Pancreas (tissue), 10 donors: ENCODE data around the gene FOXC2. TPM values are rescaled to one million over a fixed set of nuclear protein-coding genes. Genes with fewer than 3 reads are reported as not detected.

Experiments
- ATAC-seq, 4 donors: fragments of 200-7000 bp; cut with Tn5 transposase; one replicate each; pipeline versions ENCODE4 v1.8.0 to v1.9.1; 2020; ENCODE audit warnings: mild to moderate bottlenecking in 4 of 4, moderate library complexity in 4 of 4
- DNase-seq, 6 donors: peaks; one replicate each; pipeline ENCODE4 v3.0.0-alpha.2; 2020
- FAIRE-seq: peaks from 2 replicates; lab custom pipeline; 2012; peaks lifted over from hg19 to GRCh38; lab: Jason Lieb, UNC
- H3K27ac ChIP-seq, 4 donors: fragments of 200-600 bp; sonication (generic); 1 replicate in 3 of 4; 2 replicates in 1 of 4; pipeline versions ENCODE4 v1.5.0 to v1.8.0; 2020
- H3K27me3 ChIP-seq, 4 donors: fragments of 200-600 bp; one replicate each; pipeline ENCODE4 v1.8.0; 2021
- H3K36me3 ChIP-seq, 3 donors: fragments of 200-600 bp; sonication (generic) in 1 of 3; one replicate each; pipeline versions ENCODE4 v1.5.0 to v1.8.0; 2020 to 2021
- H3K4me1 ChIP-seq, 3 donors: fragments of 200-600 bp; one replicate each; pipeline ENCODE4 v1.8.0; 2021
- H3K4me3 ChIP-seq, 4 donors: fragments of 200-600 bp; sonication (generic) in 2 of 4; one replicate each; pipeline versions ENCODE4 v1.5.0 to v1.8.0; 2020 to 2021
- H3K9me3 ChIP-seq, 4 donors: fragments of 200-600 bp; one replicate each; pipeline ENCODE4 v1.8.0; 2021
- CTCF ChIP-seq, 4 donors: fragments of 200-600 bp; sonication (generic) in 3 of 4; IDR thresholded peaks; one replicate each; pipeline versions ENCODE4 v1.5.0 to v1.8.0; 2021; ENCODE audit warnings: antibody characterized with exemption in 4 of 4
- WGBS, 2 donors: extraction: QIAGEN DNeasy Blood & Tissue Kit; methylation state at CpG; one replicate each; pipeline ENCODE4 v1.1.7; 2013; 5-methylcytosine and 5-hydroxymethylcytosine counted together
- intact Hi-C, 3 donors: fragments of 100-400 bp; cut with DNase I; formaldehyde crosslinking; loops; one replicate each; pipeline versions ENCODE4 v1.11.1 to v1.14.2; 2022
- polyA plus RNA-seq, 2 donors: library from polyadenylated mRNA; stranded (reverse); fragments of 200-250 nt; gene quantifications; one replicate each; pipeline ENCODE4 v1.2.3, GENCODE V29; 2013
- total RNA-seq, 6 donors: library from RNA; stranded (reverse); fragmentation: NEBNext Ultra II Directional in 4 of 6; extraction: Animal tissue kit (Norgen Biotek cat#: 25700) in 4 of 6; gene quantifications; one replicate each; pipeline versions ENCODE4 v1.2.1 to v1.2.4, GENCODE V29; 2021 to 2023
- donor health status: healthy with polysubstance abuse.
- donor health status: DM: no; HTN: no; CAD: no; lungs with moderate emphysema.
- donor health status: DM: no; HTN: no; CAD: no.
- donor health status: control.
- donor health status: control.
- donor health status: Bipolar disorder and iron deficiency.
- donor health status: DM: yes; HTN: yes; CAD: no.
- donor health status: DM: no; HTN: no; CAD: no.
- donor health status: DM: no; HTN: no; CAD: no.
- donor health status: DM: yes; HTN: yes; CAD: no.

FOXC2 gene
- total and polyA plus RNA-seq, 8 donors: 0.06 to 0.23 (median 0.17) TPM; not detected in 3

GRCh38 chr16:86566966-86567700 is 504 bp downstream of the FOXC2 start:
- DNase-seq (no peak), ATAC-seq (no peak), FAIRE-seq (no peak)
- 2 to 3% methylated on average over 55 to 88 of the region's 88 CpGs for WGBS, 2 donors
- intact Hi-C loops: loop anchor here in 2 of 3 donors (5.0 to 10.0 kb wide), 2 partner anchors 710 to 718 kb away; no protein-coding TSS in a partner anchor
- Histone ChIP-seq H3K27me3 (peaks cover 0 to 56% (median 20%) of the 10 kb centered on the region in 4 donors), H3K9me3 (no peaks in the 10 kb centered on the region), H3K27ac (no peak overlapping the region), H3K4me1 (peaks cover 0 to 6% (median 0%) of the 10 kb centered on the region in 3 donors), H3K36me3 (no peaks in the 10 kb centered on the region), H3K4me3 (peak overlapping the region in 1 of 4 donors; percentile 32)
- no peak for TF ChIP-seq CTCF (IDR thresholded peaks at IDR 0.05)

GRCh38 chr16:86567701-86568581 is 1.3 kb downstream of the FOXC2 start:
- H3K4me1 ChIP-seq: peaks cover 0 to 6% (median 0%) of the 10 kb centered on the region in 3 donors
- FAIRE-seq (no peak), ATAC-seq (no peak), DNase-seq (peak in 2 of 6 donors; percentile 63 to 66)
- no peak for TF ChIP-seq CTCF (IDR thresholded peaks at IDR 0.05)
- no peaks in the 10 kb centered on the region for H3K9me3 ChIP-seq
- H3K36me3 ChIP-seq: no peaks in the 10 kb centered on the region
- no peak overlapping the region for H3K4me3 ChIP-seq
- H3K27ac ChIP-seq: no peak overlapping the region
- intact Hi-C loops: loop anchor here in 2 of 3 donors (5.0 to 10.0 kb wide), 2 partner anchors 709 to 717 kb away; no protein-coding TSS in a partner anchor
- H3K27me3 ChIP-seq: peaks cover 0 to 62% (median 20%) of the 10 kb centered on the region in 4 donors
- WGBS, 2 donors: 3% methylated on average over 69 to 116 of the region's 116 CpGs

- Histone ChIP-seq H3K9me3 (no peaks in the 10 kb centered on the region), H3K27me3 (peaks cover 0 to 62% (median 20%) of the 10 kb centered on the region in 4 donors), H3K27ac (no peak overlapping the region), H3K4me1 (peaks cover 0 to 5% (median 0%) of the 10 kb centered on the region in 3 donors), H3K36me3 (no peaks in the 10 kb centered on the region), H3K4me3 (no peak overlapping the region)
- intact Hi-C loops: loop anchor here in 2 of 3 donors (5.0 to 10.0 kb wide), 2 partner anchors 708 to 716 kb away; no protein-coding TSS in a partner anchor
- TF ChIP-seq CTCF (IDR thresholded peaks at IDR 0.05): no peak
- DNase-seq (no peak), ATAC-seq (no peak), FAIRE-seq (peak; percentile 60)
- WGBS, 2 donors: 8 to 9% methylated on average over 33 of the region's 33 CpGs
Observed at GRCh38 chr16:86568677-86569623, 2.3 kb downstream of the FOXC2 start.

GRCh38 chr16:86569701-86570447 is 3.2 kb downstream of the FOXC2 start:
- peaks cover 0 to 53% (median 16%) of the 10 kb centered on the region in 4 donors for H3K27me3 ChIP-seq
- DNase-seq (no peak), FAIRE-seq (no peak), ATAC-seq (no peak)
- H3K27ac ChIP-seq: no peak overlapping the region
- H3K4me1 ChIP-seq: no peaks in the 10 kb centered on the region
- TF ChIP-seq CTCF (IDR thresholded peaks at IDR 0.05): no peak
- intact Hi-C loops: loop anchor here (5.0 to 10.0 kb wide), 4 partner anchors 485 to 715 kb away; no protein-coding TSS in a partner anchor
- 17 to 21% methylated on average over 13 of the region's 13 CpGs for WGBS, 2 donors
- H3K4me3 ChIP-seq: no peak overlapping the region
- H3K9me3 ChIP-seq: no peaks in the 10 kb centered on the region
- no peaks in the 10 kb centered on the region for H3K36me3 ChIP-seq
